ENCODE results near the gene GPR85.
"Not testable (repeated sequence)": the region's sequence is repeated elsewhere in the genome, so short reads cannot be mapped to it uniquely, and the experiment has no call there.

The GPR85 gene

DNA sequence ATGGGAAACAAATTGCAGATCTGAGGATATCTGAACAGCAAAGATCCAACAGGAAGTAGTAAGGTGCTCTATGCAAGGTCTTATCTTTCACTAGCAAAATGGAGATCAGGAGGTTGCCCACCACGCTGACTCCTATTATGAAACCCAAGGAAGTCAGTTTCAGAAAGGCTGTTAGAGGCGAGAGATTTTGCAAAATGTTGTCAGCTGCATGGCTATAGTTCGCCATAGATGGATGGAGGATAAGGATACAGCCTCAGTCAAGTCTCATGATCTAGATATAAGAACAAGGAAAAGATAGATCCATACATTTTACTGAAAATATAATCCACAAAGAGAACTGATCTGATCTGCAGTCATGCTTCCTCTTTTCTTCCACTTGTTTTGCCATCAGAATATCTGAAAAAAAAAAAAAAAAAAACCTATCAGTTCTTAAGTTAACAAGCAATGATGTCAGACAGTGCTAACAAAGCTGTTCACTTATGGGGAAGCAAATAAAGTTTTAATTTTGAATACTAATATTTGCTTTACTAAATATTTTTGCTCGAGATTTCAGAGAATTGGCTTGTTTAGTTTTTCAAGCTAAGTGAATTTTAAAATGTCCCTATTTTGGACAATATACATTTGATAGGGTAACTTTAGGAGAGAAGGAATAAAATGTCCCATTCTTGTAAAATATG, 2.0 kb downstream of the GPR85 start:
- DNase-seq (ENCODE audit: low spot score) (no peak), FAIRE-seq (no peak)

DNA sequence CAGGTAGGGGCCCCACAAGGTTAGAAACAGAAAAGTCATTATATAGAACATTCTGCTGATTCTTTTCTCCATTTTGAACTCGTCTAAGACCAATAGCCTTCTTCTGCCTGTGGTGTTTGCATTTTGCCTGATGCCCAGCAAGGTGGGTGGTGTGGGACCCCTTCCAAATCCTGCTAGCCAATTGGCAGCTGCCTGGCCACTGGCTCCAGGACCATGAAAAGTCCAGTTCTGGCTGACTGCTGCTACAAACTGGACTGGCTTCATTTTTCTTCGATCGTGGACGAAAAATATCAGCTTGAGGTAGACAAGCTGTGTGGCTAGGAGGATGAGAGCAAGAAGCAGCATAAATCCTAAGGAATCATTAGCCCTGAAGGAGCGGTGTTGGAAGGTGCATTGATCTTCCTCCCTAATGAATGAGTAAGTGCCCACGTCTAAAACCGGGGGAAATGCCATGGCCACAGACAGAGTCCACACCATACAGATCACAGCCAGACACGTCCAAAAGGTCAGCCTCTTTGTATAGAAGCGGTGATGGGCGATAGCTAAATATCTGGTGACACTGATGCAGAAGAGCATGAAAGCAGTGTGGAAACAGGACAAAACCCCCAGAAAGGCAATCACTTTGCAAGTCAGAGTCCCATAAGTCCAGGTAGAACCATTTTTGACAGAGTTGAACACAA, 2.7 kb downstream of the GPR85 start:
- DNase-seq (ENCODE audit: low spot score), result no peak
- FAIRE-seq, result no peak

DNA sequence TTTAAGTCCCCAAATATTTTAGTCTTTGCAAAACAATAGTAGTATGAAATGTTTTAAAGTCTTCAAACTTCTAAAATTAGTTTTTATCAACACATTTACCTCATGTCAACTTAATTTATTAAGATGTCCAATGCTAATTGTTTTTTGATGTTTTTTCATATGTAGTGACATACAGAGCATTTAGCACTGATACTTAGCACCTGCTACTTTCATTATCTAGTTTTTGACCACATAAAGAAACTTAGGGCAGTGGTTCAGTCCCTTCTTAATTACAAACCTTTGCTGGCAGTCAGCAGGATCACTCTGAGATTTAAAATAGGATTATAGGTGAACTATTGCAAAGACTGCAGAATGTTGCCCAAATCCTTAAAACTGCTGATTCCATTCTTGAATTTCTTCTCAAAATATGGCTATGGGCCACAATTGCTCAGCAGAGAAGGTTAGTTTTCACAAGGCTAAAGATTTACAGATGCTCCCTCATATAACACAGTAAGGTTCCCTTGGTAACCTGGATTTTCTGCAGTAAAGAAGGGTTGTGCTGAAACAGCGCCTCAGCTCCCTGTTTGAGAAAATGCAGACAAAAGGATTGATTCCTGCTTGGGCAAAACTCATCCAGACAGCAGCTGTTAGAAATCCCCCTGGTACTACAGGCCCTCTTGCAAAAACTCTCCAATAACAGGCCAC, 3.4 kb downstream of the GPR85 start:
- DNase-seq (ENCODE audit: low spot score) (no peak), FAIRE-seq (no peak)

- FAIRE-seq (no peak), DNase-seq (ENCODE audit: low spot score) (no peak)
These were observed 8.3 kb downstream of the GPR85 start for GRCh38 chr7:113078331-113078730.

DNA sequence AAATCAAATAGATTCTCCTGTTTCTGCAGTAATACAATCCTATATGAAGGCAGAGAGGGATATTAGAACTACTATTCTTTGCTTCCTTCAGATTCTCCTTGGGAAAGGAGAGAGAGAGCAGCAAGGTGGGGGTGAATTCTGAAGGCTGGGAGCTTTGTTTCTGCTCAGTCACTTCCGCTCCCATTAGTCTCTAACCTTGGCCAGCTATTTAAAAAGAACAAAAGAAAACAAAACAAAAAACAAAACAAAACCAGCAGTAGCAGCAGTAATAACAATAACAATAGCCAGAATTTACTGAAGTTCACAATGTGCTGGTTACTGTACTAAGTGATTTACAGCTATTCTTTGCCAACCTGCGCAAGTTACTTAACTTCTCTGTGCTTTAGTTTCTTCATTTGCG, 9.9 kb downstream of the GPR85 start:
- FAIRE-seq (no peak), DNase-seq (ENCODE audit: low spot score) (no peak)

DNA sequence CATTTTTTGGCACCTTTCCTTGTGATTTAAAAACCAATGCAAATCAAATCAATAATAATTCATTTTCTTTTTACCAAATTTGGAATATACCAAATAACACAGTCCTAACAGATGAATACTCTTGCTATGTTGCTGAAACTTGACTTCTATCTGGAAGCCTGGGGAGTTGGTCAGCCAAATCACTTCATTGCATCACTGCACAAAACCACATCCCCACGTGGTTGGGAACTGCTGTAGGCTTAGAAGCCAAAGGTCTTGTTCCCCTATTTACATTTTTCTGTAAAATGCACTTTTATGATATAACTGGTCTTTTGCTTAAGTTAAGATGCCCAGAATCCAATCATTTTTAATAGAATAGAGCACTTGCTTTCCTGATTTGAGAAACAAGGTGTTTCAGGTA, 15.2 kb downstream of the GPR85 start:
- DNase-seq (ENCODE audit: low spot score) (no peak), FAIRE-seq (no peak)

DNA sequence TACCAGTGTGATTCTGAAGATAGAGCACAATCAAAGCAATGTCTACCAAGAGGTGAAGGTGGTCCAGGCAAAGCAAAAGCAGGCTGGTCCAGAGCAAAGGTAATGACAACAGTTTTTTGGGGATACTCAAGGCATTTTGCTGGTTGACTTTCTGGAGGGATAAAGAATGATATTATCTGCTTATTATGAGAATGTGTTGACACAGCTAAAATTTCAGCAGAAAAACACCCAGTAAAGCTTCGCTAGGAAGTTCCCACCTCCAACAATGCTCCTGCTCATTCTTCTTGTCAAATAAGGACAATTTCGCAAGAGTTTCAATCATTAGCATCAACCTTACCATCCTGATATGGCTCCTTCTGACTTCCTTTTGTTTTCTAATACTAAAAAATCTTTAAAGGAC, 24.1 kb downstream of the GPR85 start:
- DNase-seq (ENCODE audit: low spot score), result no peak

GRCh38 chr7:113060100-113060499, 26.5 kb downstream of the GPR85 start:
- DNase-seq (ENCODE audit: low spot score) (no peak), FAIRE-seq (no peak)

More for the DNA sequence above, 24.1 kb downstream of the GPR85 start:
- no peak for FAIRE-seq

GRCh38 chr7:113054938-113055337, 31.7 kb downstream of the GPR85 start:
- FAIRE-seq, result no peak
- no peak for DNase-seq (ENCODE audit: low spot score)

DNA sequence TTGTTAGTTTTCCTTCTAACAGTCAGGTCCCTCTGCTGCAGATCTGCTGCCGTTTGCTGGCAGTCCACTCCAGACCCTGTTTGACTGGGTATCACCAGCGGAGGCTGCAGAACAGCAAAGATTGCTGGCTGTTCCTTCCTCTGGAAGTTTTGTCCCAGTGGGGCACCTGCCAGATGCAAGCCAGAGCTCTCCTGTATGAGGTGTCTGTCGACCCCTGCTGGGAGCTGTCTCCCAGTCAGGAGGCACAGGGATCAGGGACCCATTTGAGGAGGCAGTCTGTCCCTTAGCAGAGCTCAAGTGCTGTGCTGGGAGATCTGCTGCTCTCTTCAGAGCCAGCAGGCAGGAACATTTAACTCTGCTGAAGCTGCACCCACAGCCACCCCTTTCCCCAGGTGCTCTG, 32.4 kb downstream of the GPR85 start:
- FAIRE-seq, result not testable (repeated sequence)

GRCh38 chr7:113049221-113049620, 37.4 kb downstream of the GPR85 start:
- not testable (repeated sequence) for DNase-seq (ENCODE audit: low spot score); FAIRE-seq

More for the DNA sequence above, 32.4 kb downstream of the GPR85 start:
- DNase-seq (ENCODE audit: low spot score), result not testable (repeated sequence)

GRCh38 chr7:113046453-113046852, 40.2 kb downstream of the GPR85 start:
- DNase-seq (ENCODE audit: low spot score), result no peak
- no peak for FAIRE-seq

- DNase-seq (ENCODE audit: low spot score), result no peak
- no peak for FAIRE-seq
These were observed 41.2 kb downstream of the GPR85 start for GRCh38 chr7:113045379-113045778.

DNA sequence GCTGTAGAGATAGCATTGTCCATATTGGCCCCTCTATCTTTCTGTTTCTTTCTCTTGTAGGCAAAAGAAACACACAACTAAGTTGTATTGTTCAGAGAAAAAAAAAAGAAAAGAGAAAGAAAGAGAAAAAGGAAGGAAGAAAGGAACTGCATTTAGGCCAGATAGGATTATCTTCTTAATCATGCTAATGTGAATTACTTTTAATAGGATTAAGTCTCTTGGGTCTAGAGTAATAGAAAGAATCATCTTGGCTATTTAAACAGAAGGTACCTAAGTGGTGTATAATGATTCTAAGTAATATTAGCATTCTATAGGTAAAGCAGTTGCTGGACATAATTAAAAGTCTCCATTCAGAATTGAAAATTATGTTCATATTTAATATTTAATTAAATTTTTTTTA, 42.2 kb downstream of the GPR85 start:
- DNase-seq (ENCODE audit: low spot score) (no peak), FAIRE-seq (no peak)

GRCh38 chr7:113040849-113041248, 45.8 kb downstream of the GPR85 start:
- FAIRE-seq, result no peak
- DNase-seq (ENCODE audit: low spot score), result no peak

- DNase-seq (ENCODE audit: low spot score), result no peak
- no peak for FAIRE-seq
These were observed 52.7 kb downstream of the GPR85 start for GRCh38 chr7:113033959-113034358.

Data from urothelium cell line (cell line).